ENCODE data around the gene AAGAB.

- TF ChIP-seq POLR2A (IDR thresholded peaks at IDR 0.05; ENCODE audit: extremely low read depth, insufficient read length) (no peak), CTCF (IDR thresholded peaks at IDR 0.05; ENCODE audit: low read depth, low read length) (no peak), MAX (IDR thresholded peaks at IDR 0.05; ENCODE audit: low read depth, low read length) (no peak)
Measured at GRCh38 chr15:67170143-67170925, 84.1 kb downstream of the AAGAB start.
